Right kidney (tissue), 9 donors: Measurements from ENCODE around the gene NEBL.
"Not testable (repeated sequence)": the region's sequence is repeated elsewhere in the genome, so short reads cannot be mapped to it uniquely, and the experiment has no call there.

ENCODE experiments used
- DNase-seq: peaks from one replicate; pipeline ENCODE4 v3.0.0-alpha.2; 2016
- long read RNA-seq, 8 donors: transcript quantifications; one replicate each; lab custom pipeline, GENCODE V29; 2026

Gene NEBL, protein sequence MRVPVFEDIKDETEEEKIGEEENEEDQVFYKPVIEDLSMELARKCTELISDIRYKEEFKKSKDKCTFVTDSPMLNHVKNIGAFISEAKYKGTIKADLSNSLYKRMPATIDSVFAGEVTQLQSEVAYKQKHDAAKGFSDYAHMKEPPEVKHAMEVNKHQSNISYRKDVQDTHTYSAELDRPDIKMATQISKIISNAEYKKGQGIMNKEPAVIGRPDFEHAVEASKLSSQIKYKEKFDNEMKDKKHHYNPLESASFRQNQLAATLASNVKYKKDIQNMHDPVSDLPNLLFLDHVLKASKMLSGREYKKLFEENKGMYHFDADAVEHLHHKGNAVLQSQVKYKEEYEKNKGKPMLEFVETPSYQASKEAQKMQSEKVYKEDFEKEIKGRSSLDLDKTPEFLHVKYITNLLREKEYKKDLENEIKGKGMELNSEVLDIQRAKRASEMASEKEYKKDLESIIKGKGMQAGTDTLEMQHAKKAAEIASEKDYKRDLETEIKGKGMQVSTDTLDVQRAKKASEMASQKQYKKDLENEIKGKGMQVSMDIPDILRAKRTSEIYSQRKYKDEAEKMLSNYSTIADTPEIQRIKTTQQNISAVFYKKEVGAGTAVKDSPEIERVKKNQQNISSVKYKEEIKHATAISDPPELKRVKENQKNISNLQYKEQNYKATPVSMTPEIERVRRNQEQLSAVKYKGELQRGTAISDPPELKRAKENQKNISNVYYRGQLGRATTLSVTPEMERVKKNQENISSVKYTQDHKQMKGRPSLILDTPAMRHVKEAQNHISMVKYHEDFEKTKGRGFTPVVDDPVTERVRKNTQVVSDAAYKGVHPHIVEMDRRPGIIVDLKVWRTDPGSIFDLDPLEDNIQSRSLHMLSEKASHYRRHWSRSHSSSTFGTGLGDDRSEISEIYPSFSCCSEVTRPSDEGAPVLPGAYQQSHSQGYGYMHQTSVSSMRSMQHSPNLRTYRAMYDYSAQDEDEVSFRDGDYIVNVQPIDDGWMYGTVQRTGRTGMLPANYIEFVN
- long read RNA-seq, donor 1, transcript NEBL-203 (7 exons, 3,008 nt): major isoform, 19 of 23 reads
- long read RNA-seq, donor 1, partial matches to known transcripts: 0 of 23 reads
- long read RNA-seq, donor 1, other reads (novel, unspliced or antisense): 0 of 23 reads
- long read RNA-seq, donor 2, transcript NEBL-203 (7 exons, 3,008 nt): major isoform, 12 of 20 reads
- long read RNA-seq, donor 2, partial matches to known transcripts: 7 of 20 reads
- long read RNA-seq, donor 2, other reads (novel, unspliced or antisense): 0 of 20 reads
- long read RNA-seq, donor 3, transcript NEBL-203 (7 exons, 3,008 nt): major isoform, 15 of 15 reads
- long read RNA-seq, donor 3, partial matches to known transcripts: 0 of 15 reads
- long read RNA-seq, donor 3, other reads (novel, unspliced or antisense): 0 of 15 reads
- long read RNA-seq, donor 4, transcript NEBL-203 (7 exons, 3,008 nt): major isoform, 28 of 28 reads
- long read RNA-seq, donor 4, partial matches to known transcripts: 0 of 28 reads
- long read RNA-seq, donor 4, other reads (novel, unspliced or antisense): 0 of 28 reads
- long read RNA-seq, donor 5, transcript NEBL-203 (7 exons, 3,008 nt): major isoform, 10 of 11 reads
- long read RNA-seq, donor 5, partial matches to known transcripts: 0 of 11 reads
- long read RNA-seq, donor 5, other reads (novel, unspliced or antisense): 0 of 11 reads
- long read RNA-seq, donor 6, transcript NEBL-203 (7 exons, 3,008 nt): major isoform, 37 of 42 reads
- long read RNA-seq, donor 6, partial matches to known transcripts: 5 of 42 reads
- long read RNA-seq, donor 6, other reads (novel, unspliced or antisense): 0 of 42 reads
- long read RNA-seq, donor 7, transcript NEBL-203 (7 exons, 3,008 nt): major isoform, 27 of 27 reads
- long read RNA-seq, donor 7, partial matches to known transcripts: 0 of 27 reads
- long read RNA-seq, donor 7, other reads (novel, unspliced or antisense): 0 of 27 reads
- long read RNA-seq, donor 8, transcript NEBL-203 (7 exons, 3,008 nt): major isoform, 27 of 28 reads
- long read RNA-seq, donor 8, partial matches to known transcripts: 0 of 28 reads
- long read RNA-seq, donor 8, other reads (novel, unspliced or antisense): 0 of 28 reads

DNA sequence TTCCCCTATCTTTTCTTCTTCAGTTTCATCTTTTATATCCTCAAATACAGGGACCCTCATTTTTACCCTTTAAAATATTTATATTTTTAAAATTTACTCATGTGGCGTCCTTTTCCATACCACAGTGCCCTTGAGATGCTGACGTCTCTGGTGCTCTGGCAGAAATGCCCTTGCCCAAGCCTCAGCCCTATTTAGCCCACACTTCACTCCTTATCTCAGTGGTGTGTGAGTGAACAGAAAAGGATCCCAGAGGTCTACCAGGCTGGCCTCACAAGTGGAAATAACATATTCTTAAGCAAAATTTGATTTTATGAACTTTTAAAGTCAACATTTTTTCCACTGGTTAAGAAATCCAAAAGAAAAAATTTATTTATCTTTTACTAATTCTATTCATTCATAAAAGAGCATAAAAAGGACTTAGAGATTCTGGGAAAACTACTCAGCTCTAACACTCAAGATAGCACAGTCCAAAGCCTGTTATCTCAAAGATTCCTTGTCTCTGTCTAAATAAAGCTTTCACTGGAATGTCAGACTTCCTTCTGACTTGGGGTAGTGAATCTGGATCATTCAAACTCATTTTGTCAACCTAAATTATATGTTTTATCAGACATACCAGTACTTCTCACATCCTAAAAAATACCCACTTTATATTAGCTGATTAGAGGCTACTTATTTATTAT is at the start of gene NEBL:
Gene NEBL (minus strand): TSS at position 166 of the 680 bp plus-strand sequence. CDS start 106 bp downstream, at position 60.
- no peak for DNase-seq

DNA sequence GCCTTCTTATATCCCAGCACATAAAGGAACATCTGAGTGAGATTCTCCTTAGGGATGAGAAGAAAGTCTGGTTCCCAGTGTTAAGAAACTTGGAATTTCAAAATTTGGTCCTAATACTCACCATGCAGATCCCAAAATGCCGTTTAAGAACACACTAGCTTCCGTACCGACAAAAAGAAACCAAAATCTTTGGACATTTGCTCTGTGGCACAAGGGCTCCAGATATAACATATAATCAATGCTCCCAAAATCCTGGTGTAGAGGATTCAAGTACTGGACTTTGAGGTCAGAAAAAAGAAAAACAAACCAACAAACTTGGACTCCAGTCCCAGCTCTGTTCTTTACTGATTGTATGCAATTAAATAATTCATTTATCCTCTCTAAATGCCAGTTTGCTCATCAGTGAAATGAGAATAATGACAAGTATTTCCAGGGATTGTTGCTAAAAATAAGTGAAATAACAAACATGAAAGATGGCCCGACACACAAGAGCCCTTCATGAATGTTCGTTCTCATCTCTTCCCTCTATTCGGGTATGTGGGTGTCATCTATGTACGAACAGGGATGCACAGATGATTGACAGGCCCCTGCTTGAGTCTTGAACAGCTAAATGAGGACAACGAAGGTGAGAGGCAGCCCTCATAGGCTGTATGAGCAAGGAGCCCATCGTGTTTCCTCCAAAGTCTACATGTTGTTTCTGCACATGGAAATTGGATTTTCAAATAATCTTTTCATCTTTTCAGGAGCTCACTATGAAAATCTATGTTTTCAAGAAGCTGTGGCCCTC is 48.6 kb upstream of the NEBL start:
- no peak for DNase-seq

DNA sequence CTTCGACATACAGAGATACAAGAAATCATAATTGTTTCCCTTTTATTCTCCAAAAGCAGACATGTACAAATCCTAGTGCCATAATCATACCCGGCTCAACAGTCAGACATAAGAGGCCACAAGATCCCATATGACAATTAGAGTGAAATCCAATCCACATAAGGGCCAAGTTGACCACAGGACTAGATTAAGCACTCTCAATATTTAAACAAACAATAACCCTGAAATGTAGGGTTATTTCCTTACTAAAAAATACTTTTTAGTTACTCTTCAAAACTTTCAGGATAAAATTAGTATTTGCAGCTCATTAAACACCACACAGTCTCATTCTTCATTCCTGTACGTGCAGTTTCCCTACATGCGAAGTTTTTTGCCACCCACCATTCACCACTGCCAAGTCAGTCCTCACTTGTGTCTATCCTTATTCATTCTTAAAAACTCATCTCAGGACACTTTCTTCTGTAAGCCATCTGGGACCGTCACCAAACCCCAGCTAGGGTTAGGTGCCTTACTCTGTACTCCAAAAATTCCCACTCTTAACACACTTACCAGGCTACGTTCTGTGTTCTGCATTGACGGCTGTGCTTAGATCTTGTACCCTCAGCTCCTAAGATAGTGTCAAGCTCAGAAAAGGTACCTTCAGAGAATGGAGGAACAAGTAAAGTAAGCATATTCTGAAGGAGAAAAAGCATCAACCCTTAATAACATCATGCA is 47.8 kb upstream of the NEBL start:
- no peak for DNase-seq

DNA sequence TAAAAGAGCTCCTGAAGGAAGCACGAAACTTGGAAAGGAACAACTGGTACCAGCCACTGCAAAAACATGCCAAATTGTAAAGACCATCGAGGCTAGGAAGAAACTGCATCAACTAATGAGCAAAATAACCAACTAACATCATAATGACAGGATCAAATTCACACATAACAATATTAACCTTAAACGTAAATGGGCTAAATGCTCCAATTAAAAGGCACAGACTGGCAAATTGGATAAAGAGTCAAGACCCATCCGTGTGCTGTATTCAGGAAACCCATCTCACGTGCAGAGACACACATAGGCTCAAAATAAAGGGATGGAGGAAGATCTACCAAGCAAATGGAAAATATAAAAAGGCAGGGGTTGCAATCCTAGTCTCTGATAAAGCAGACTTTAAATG is 42.3 kb upstream of the NEBL start:
- DNase-seq: not testable (repeated sequence)

DNA sequence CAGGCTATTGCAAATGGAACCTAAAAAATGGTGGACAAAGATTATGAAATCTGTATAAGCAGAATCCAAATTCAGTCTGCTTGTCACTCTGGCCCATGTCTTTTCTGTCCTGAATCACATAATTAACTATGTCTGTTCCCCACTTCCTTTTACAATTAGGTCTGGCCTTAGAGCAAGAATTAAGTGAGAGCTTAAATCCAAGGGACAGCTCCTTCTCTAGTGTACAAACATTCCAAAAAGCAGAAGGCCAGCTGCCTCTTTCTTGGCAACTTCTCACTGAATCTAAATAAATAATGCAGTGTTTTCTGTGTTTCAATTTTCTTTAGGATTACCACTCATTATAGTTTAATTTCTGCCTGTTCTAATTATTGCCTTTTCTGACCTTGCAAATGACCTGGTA is 39.3 kb upstream of the NEBL start:
- no peak for DNase-seq

DNA sequence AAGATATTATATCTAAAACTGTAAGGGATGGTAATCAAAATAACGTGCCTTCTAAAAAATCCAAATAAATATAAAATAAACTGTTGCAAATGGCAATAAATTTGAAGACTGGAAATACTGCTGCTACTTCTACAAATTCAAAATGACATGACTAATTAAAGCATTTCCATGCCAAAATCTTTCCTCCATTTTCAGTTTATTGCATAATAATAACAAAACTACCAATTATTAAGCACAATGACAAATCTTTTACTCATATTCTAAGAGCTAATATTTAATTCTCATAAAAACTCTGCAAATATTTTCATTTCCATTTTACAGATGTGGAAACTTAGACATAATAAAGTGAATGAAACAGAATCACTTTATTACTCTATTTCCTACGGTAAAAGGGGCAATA is 38.8 kb upstream of the NEBL start:
- no peak for DNase-seq

DNA sequence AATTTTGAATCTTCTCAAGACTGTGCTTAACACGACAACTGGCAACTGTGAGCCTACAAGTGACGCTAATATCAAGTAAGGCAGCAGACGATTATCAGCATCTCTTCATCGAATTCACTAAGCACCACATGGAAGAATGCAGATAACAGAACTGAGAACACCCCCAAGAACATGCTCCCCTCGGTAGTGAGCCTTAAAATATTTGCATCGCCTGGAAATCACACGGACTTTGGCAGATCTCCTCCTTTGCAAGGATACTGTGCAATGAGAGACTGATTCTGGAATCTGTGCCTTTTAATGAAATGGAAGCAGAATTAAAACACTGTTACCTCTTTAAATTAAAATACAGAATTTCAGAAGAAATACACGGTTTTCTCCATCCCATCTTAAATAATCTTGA is 38.2 kb upstream of the NEBL start:
- DNase-seq: no peak

DNA sequence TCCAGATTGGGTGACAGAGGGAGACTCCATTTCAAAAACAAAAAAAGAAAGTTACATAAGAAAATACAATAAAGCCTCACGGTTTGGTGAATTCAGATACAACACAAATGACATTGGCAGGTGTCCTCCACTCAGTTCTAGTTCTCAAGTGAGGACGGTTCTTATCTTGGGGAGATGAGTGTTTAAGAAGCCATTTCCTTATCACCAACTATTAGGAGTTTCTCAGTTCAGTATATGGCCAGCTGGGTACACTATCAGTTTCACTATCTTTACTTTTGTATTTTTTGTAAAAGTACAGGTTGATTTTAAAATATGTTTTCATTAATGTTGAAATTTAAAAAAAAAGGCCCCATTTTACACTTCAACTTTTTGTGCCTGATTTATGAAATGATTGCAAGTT is 36.6 kb upstream of the NEBL start:
- DNase-seq: no peak

DNA sequence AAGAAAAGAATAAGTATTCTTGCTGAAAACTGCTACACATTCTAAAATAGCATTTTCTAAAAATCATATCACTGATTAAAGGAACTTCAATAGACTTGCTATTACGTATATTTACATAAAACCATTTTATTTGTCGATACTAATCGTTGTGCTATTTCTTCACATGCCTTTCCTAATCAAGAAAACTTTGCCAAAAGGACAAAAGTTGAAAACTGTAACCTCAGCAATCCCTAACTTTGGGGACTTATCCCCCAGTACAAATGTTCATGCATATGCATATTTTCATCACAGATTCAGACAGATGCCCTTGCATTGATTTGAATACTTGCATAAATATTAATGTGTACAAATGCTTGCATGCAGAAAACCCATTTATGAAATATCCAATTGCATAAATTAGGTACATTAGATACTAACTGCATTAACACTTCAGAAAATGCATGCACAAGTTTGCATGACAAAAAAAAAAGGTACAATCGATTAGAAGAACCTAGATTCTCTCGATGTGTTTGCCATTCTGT is 35.6 kb upstream of the NEBL start:
- DNase-seq: no peak

DNA sequence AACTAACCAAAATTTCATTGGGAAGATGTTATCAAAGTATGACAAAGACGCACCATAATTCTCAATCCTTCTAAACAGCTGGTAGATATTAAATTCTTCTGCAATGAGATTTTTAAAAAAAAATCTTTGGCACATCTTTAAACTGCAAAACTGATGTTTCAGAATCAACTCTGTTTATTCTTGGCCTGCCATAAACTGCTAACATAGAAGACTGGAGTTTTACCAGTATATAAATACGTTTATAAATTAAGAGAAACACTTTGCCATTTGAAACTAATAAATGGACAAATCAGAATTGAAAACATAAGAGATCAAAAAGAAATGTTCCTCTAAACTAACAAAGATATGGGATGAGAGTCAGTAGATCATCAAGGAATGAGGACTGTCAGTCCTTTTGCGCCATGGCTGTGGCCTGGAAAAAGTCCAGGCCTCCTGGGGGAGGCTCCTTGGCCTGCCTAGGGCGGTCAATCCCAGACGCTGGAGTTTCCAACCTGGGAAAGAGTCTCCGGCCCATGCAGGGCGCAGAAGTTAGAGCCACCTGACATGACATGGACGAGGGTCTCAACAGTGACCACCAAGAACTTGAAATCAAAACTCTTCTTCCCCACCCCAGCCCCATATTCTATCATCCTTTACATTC is 34.2 kb upstream of the NEBL start:
- DNase-seq: no peak

DNA sequence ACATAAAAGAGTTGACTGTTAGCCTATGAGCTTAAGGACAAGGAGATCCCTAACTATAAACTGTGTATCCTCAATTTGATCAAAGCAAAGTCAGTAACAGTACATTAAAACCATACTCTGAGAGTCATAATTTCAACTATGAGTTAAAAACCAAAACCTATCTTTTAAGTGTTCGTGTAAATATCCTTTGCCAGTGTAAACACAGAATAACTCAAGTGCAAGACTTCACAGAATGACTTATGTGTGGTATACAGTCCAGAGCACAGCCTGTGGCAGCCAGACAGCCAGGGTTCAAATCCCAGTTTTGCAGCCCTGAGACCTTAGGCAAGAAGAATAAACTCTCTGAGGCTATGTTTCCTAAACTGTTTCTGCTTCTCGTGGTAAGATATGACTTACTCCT is 30.3 kb upstream of the NEBL start:
- DNase-seq: no peak

DNA sequence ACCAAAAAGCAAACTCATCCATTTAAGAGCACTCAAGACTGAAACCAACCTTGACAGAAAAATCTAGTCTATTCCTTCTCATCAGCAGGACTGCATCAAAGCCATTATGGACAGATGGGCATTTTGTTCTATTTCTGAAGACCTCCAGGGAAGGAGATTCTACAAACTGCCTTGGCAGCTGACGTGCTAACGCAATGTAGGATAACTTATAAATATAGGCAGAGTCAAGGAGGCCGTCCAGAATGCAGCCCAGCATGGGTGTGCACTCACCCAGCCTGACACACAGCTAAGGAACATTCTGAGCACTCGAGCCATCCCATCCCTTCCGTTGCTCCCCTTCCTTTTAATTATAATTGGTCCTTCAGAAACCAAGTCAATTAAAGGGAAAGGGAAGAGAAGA is 25.3 kb upstream of the NEBL start:
- no peak for DNase-seq

DNA sequence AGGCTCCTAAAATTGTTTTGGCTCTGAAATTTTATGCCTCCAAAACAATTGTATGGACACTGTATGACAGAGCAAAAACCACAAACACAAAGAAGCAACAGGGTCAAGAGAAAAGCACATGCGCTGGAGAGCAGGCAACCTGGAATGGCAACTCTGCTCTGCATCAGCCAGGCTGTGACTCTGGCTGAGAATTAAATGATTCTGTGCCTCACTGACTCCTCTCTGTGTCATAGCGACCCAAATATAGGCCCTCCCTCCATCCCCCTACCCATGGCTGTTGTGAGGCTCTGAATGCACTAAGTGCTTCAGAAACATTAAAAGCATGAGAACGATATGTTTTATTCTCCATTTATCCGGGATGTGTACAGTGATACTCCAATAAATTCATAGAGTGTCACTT is 24.9 kb upstream of the NEBL start:
- DNase-seq: no peak

DNA sequence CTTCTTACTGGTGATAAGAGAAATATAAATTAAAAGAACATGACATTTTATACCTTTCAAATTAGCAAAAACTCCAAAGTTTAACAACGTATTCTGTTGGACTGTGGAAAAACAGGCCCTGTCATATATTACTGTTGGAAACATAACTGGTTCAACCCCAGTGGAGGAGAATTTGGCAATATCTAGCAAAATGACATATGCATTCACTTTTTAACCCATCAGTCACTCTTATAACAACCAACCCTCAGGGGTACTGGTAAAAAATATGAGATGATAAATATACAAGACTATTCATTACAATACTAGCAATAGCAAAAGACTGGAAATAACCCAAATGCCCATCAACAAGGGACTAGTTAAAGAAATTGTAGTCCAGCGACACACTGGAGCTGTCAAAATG is 22.9 kb upstream of the NEBL start:
- DNase-seq: no peak

DNA sequence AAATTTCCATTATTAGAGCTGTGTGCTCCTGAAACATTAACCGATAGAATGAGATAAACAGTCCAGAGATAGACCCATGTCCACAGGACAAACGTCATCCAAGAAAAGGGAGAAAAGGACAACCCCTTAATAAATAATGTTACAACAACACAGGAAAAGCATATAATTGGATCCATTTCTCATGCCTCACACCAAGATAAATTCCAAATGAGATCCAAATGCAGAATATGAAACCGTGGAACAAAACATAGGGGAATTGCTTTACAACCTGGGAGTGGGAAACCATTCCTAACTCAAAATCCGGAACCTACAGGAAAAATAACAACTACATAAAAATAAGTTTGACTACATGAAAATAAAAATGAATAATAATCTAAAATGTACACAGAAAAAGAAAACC is 22.4 kb upstream of the NEBL start:
- DNase-seq: no peak

DNA sequence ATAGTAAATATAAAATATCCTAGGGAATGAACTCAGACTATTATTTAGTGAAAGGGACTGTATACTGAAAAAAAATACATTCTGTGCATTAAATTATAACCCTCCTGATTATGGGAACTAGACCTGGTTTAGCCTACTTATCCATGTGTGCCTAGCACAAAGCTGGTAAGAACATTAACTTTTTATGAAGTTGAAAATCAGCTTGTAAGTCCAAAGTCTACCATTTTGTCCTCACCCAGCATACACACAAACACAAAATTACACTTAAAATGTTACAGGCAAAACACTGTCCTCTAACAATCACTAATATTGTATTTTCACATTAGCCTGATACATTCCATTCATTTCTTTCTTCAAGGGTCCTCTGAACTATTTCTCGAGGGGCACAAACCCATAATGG is 19.9 kb upstream of the NEBL start:
- DNase-seq: no peak

DNA sequence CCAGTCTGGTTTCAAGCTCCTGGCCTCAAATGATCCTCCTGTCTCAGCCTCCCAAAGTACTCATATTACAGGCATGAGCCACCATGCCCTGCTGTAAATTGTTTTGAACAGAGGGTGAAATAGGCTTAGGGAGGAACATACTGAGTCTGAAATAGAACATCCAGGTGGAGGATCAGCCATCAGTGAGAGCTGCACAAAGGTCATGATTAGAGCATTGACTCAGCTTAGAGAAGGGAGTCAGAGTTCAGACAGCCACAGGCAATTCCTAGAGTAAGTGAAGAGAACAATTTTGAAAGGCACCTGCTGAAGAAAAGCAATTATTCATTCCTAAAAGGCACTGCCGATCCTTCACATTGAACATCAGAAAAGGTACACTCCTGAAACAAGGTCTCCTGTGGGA is 15.9 kb upstream of the NEBL start:
- DNase-seq: no peak

DNA sequence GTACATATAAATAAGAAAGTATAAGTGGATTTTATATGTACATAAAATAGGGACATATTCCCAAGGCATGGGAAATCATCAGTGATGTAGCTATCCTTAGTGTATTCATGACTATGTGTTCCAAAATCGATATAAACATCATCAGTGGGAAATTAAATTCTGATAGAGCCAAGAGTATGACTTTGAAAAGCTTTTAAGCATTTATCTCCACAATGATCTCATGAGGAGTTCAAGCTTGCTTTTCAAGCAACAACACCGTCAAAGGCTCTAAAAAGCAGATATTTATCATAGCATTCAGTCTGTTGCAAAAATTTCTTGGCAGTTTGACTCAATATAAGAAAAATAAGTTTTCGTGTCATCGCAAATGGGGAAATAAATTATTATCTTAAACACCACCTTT is 14.5 kb upstream of the NEBL start:
- no peak for DNase-seq
